ENCODE results near the gene PRIM1. TPM values are rescaled to one million over a fixed set of nuclear protein-coding genes. Genes with fewer than 3 reads are reported as not detected.

PRIM1 gene
- total and polyA plus RNA-seq, 2 of the 8 experiments (the other 6 are each of a cell fraction or from before 2014, with no cell fraction given): 52.4 to 61.9 TPM

DNA sequence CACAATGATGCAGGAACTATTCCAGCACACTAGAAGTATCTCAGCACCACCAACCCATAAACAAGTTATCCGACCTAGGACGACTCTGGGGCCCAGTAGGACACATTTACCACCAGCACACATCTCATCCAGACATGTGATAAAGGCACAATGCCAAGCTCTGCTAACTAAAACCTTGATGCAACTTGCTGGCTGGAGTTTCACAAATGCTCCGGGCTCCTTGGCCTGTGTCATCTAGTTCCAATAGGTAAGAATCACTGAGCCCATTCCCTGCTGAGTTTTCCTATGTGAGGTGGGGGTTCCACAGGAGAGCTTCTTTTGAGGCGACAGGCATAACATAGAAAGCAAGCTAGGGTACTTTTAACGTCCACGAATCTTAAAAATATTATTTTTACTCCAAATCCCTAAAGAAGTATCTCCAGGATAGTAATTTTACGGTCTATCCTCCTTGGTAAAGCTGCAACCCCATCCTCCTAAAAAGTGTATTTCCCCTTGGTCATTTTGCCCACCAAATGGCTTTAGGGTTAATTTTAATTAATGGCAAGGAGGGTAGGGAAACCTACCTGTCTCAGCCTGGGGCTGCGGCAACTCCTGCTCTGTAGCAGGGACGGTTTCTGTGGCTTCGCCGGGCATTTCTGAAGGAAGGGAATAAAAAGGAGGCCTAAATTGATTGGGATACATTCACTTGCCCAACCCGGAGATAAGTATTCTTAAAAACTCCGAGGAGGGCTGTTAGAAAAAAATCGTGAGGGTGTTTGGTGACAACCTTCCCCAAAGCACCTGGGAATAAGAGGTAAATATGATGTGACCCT, 28.0 kb downstream of the PRIM1 start:
- Histone ChIP-seq H3K79me1 (ENCODE audit: low read depth, low read length) (peaks cover 22% of the 10 kb centered on the region), H3K14ac (ENCODE audit: insufficient read length) (peak overlapping the region; percentile 57), H3K18ac (ENCODE audit: extremely low read depth, low read length) (peak overlapping the region; percentile 98; the same call in 1 of the 2 replicates), H4K8ac (ENCODE audit: extremely low read depth, insufficient read depth, low read length) (no peak overlapping the region), H3K4me3 (ENCODE audit: extremely low read depth in 1 of 4, insufficient read depth in 2 of 4, low read depth in 3 of 4, low read length in 4 of 4) (peak overlapping the region; percentile 75 to 100 (median 98)), H3K4me2 (ENCODE audit: insufficient read depth in 1 of 2, low read depth in 2 of 2, low read length in 2 of 2) (peak overlapping the region; percentile 74 to 96), H3K23me2 (ENCODE audit: low read depth, low read length) (no peaks in the 10 kb centered on the region; the same call in none of the 2 replicates), H3K36me3 (ENCODE audit: control insufficient read depth in 2 of 4, insufficient read depth in 4 of 4, low read length in 3 of 4) (peaks cover 5 to 45% (median 24%) of the 10 kb centered on the region in 4 experiments; a peak in 6 of 8 replicates), H3K4ac (replicated peaks; ENCODE audit: insufficient read length, low read depth, low read length) (peak overlapping the region; percentile 10), H2BK15ac (ENCODE audit: low read length) (no peak overlapping the region), H2BK20ac (ENCODE audit: low read length) (no peak overlapping the region), H2AFZ (ENCODE audit: low read length) (no peak overlapping the region), H4K91ac (replicated peaks; ENCODE audit: insufficient read length, low read length) (peak overlapping the region; percentile 95), H2AK5ac (ENCODE audit: low read depth, low read length) (peak overlapping the region; percentile 99; the same call in 1 of the 2 replicates), H3K27ac (ENCODE audit: low read depth, low read length) (peak overlapping the region; percentile 93), H3K9ac (replicated peaks in 1 of 4; ENCODE audit: extremely low read depth in 1 of 4, low read depth in 3 of 4, low read length in 3 of 4) (peak overlapping the region; percentile 91 to 100 (median 99)), H4K20me1 (replicated peaks in 1 of 2; ENCODE audit: control insufficient read depth in 1 of 2, insufficient read depth in 2 of 2, low read length in 2 of 2) (peaks cover 32 to 34% of the 10 kb centered on the region in 2 experiments), H2BK5ac (ENCODE audit: low read depth, low read length) (peak overlapping the region; percentile 99), H3K79me2 (ENCODE audit: control insufficient read depth in 1 of 2, insufficient read depth in 2 of 2, low read length in 2 of 2) (peaks cover 47 to 60% of the 10 kb centered on the region in 2 experiments), H2BK120ac (replicated peaks; ENCODE audit: low read depth, low read length) (peak overlapping the region; percentile 24), H2BK12ac (ENCODE audit: low read depth, low read length) (peak overlapping the region; percentile 75; the same call in 1 of the 2 replicates), H3K9me3 (ENCODE audit: insufficient read depth in 2 of 2, low read depth in 1 of 2, low read length in 1 of 2) (no peaks in the 10 kb centered on the region), H3K23ac (ENCODE audit: insufficient read length) (no peak overlapping the region), H3K4me1 (replicated peaks in 1 of 4; ENCODE audit: control insufficient read depth in 3 of 4, insufficient read depth in 4 of 4, low read length in 3 of 4) (peaks cover 11 to 34% (median 21%) of the 10 kb centered on the region in 4 experiments; a peak in 6 of 7 replicates), H4K5ac (ENCODE audit: insufficient read length, low read depth, low read length) (peak overlapping the region; percentile 90), H3K27me3 (replicated peaks in 1 of 4; ENCODE audit: control insufficient read depth in 3 of 4, extremely low read depth in 1 of 4, insufficient read depth in 3 of 4, low read length in 3 of 4) (no peaks in the 10 kb centered on the region), H3K56ac (replicated peaks; ENCODE audit: insufficient read length, low read depth, low read length) (peak overlapping the region; percentile 71)
- FAIRE-seq (no peak), DNase-seq (ENCODE audit: low read depth in 1 of 2, low spot score in 2 of 2) (no peak)
- CTCF ChIA-PET (ENCODE audit: partially characterized antibody): interaction anchor here (0.5 to 1.6 kb wide), 6 partner anchors 13 to 324 kb away, joined by 3 to 5 read pairs (median 3); no protein-coding TSS in a partner anchor
- POLR2A ChIA-PET (ENCODE audit: partially characterized antibody): interaction anchor here (0.9 to 52.4 kb wide), 8 partner anchors 13 to 264 kb away, joined by 3 to 1406 read pairs (median 4); partner anchors contain the start of genes ATP5F1B, BAZ2A, NACA and PRIM1
- 6% methylated on average over 14 of the region's 14 CpGs; no CpG with 5 or more reads in 1 of the 2 experiments for WGBS, 2 experiments (ENCODE audit: extremely low coverage in 1 of 2, insufficient coverage in 1 of 2, insufficient read length in 1 of 2, insufficient replicate concordance in 2 of 2, low coverage in 1 of 2, low lambda C conversion rate in 2 of 2, missing lambda C conversion rate in 1 of 2)
- TF ChIP-seq RAD21 (IDR thresholded peaks at IDR 0.05 in 1 of 2, conservative IDR thresholded peaks at IDR 0.05 in 1 of 2; ENCODE audit: low read depth in 2 of 2, low read length in 2 of 2): no peak
- TF ChIP-seq TAF1 (IDR thresholded peaks at IDR 0.05; ENCODE audit: low read depth, low read length): no peak
- TF ChIP-seq, protein P1, sequence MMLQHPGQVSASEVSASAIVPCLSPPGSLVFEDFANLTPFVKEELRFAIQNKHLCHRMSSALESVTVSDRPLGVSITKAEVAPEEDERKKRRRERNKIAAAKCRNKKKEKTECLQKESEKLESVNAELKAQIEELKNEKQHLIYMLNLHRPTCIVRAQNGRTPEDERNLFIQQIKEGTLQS (IDR thresholded peaks at IDR 0.05; ENCODE audit: insufficient read depth, low read depth, low read length): no peak
- TF ChIP-seq GTF2F1 (IDR thresholded peaks at IDR 0.05; ENCODE audit: borderline replicate concordance, low read depth, low read length): no peak
- no peak for TF ChIP-seq RNF2 (IDR thresholded peaks at IDR 0.05; ENCODE audit: borderline replicate concordance, low read depth, low read length, missing control alignments, poor library complexity, severe bottlenecking)
- TF ChIP-seq POLR2A (IDR thresholded peaks at IDR 0.05; ENCODE audit: control extremely low read depth in 1 of 2, low read depth in 2 of 2, low read length in 2 of 2): 0 out of 3 replicates have a peak, but pooled peaks of 1 of the 2 experiments have one; percentile 25
- no peak for TF ChIP-seq YY1 (IDR thresholded peaks at IDR 0.05; ENCODE audit: low read depth, low read length)
- peak; percentile 32; the same call in 1 of the 2 replicates for TF ChIP-seq TBP (IDR thresholded peaks at IDR 0.05; ENCODE audit: low read depth, low read length)
- 0 out of 4 replicates have a peak, but pooled peaks of 1 of the 2 experiments have one; percentile 12 for TF ChIP-seq SIN3A (conservative IDR thresholded peaks at IDR 0.05 in 1 of 2, IDR thresholded peaks at IDR 0.05 in 1 of 2; ENCODE audit: low read depth in 1 of 2, low read length in 2 of 2)
